Measurements from ENCODE around the gene NELFA.

Gene NELFA

DNA sequence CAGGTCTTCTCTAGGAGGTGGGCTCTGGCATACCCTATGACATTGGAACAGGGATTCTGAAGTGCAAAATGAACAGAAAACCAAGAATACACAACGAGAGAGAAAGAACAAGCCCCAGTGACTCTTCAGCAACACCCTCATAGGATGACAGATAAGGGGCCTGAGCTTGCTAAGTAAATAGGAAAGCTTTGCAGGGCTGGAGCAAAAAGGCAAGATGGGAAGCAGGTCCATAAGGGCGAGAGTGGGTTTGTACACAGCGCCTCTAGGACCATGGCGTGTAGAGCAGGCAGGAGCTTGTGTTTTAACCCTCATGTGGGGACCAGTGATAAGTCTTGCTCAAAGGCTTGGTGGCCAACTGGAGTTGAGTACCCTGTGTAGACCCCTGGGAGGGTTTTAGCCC lies 45.8 kb downstream of the NELFA start:
- no peaks in the 10 kb centered on the region for H3K27me3 ChIP-seq (replicated peaks)
- H3K36me3 ChIP-seq (replicated peaks): peaks cover 12% of the 10 kb centered on the region
- no peak overlapping the region for H3K27ac ChIP-seq
- TF ChIP-seq, protein P1, sequence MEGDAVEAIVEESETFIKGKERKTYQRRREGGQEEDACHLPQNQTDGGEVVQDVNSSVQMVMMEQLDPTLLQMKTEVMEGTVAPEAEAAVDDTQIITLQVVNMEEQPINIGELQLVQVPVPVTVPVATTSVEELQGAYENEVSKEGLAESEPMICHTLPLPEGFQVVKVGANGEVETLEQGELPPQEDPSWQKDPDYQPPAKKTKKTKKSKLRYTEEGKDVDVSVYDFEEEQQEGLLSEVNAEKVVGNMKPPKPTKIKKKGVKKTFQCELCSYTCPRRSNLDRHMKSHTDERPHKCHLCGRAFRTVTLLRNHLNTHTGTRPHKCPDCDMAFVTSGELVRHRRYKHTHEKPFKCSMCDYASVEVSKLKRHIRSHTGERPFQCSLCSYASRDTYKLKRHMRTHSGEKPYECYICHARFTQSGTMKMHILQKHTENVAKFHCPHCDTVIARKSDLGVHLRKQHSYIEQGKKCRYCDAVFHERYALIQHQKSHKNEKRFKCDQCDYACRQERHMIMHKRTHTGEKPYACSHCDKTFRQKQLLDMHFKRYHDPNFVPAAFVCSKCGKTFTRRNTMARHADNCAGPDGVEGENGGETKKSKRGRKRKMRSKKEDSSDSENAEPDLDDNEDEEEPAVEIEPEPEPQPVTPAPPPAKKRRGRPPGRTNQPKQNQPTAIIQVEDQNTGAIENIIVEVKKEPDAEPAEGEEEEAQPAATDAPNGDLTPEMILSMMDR (IDR thresholded peaks at IDR 0.05; ENCODE audit: low read depth, low read length, missing control alignments): no peak
- DNase-seq: no peak
- in situ Hi-C loops (cut with HindIII; ENCODE audit: low pct_ligation_motif_present, low sequenced_read_pairs): no loop called here
- no peak overlapping the region for H3K4me3 ChIP-seq (ENCODE audit: low read depth, low read length)

DNA sequence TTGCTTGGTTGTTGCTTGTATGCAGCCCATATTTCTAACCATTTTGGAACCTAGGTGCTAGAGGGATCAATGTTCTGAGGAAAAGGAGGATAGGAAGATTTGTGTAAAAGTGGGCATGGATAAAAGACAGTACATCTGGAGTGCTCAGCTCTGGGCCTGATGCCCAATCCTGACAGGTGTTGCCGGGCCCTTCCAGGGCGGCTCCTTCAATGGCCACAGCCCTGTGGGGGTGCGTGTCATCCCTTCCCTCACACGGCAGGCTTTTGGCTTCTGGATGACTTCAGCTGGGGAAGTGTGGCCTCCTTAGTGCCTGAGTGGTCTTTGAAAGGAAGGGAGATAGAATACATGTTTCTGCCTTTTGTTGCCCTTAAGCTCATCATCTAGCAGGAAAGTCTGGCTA lies 47.2 kb downstream of the NELFA start:
- DNase-seq: no peak
- Histone ChIP-seq H3K27ac (no peak overlapping the region), H3K36me3 (replicated peaks) (peaks cover 14% of the 10 kb centered on the region), H3K27me3 (replicated peaks) (no peaks in the 10 kb centered on the region), H3K4me3 (ENCODE audit: low read depth, low read length) (no peak overlapping the region)
- in situ Hi-C loops (cut with HindIII; ENCODE audit: low pct_ligation_motif_present, low sequenced_read_pairs): no loop called here
- TF ChIP-seq, protein P1 (IDR thresholded peaks at IDR 0.05; ENCODE audit: low read depth, low read length, missing control alignments): no peak

DNA sequence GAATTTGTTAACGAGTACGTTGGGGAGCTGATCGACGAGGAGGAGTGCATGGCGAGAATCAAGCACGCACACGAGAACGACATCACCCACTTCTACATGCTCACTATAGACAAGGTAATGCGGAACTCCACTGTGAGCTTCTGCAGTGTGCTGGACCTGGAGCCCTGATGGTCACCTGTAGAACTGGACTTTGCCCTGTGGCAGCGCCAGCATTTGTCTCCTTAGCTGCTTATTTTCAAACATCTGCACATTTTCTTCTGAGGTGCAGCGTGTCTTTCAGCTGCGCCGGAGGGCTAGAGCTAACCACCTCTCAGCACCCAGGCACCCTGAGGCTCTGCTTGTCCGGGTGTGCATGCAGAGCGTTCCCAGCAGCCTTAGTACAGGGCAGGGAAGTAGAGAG lies 47.7 kb downstream of the NELFA start:
- peaks cover 14% of the 10 kb centered on the region for H3K36me3 ChIP-seq (replicated peaks)
- no peak for DNase-seq
- no peaks in the 10 kb centered on the region for H3K27me3 ChIP-seq (replicated peaks)
- H3K4me3 ChIP-seq (ENCODE audit: low read depth, low read length): no peak overlapping the region
- TF ChIP-seq, protein P1 (IDR thresholded peaks at IDR 0.05; ENCODE audit: low read depth, low read length, missing control alignments): no peak
- in situ Hi-C loops (cut with HindIII; ENCODE audit: low pct_ligation_motif_present, low sequenced_read_pairs): no loop called here
- no peak overlapping the region for H3K27ac ChIP-seq

DNA sequence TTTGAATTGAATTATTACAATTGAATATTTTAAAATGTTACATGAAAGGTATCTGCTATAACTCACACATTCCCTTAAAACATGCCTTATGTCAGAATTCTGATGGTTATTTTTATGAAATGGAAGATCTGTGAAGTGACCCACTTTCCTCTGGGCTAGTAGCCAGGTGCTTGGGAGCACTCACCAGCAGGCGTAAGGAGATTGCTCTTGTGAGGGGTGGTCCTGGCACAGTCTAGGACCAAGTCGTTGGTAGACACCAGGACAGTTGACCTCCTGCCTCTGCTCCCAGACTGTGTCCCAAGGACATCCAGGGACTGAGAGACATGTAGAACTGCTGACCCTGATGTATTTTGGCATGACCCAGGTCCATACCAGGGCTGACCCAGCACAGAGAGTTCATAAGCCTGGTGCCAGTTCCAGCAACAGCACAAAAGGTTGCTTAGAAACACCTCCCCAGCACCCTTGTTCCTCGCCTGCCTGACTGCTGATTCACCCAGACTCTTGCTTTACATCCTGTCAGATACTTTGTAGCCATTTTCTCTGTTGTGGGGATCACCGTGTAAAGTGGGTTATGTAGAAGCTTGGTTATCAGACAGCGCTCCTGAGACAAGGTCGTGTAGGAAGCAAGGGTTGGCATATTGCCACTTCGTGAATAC lies 48.5 kb downstream of the NELFA start:
- Histone ChIP-seq H3K27ac (no peak overlapping the region), H3K36me3 (replicated peaks) (peaks cover 14% of the 10 kb centered on the region), H3K27me3 (replicated peaks) (no peaks in the 10 kb centered on the region), H3K4me3 (ENCODE audit: low read depth, low read length) (no peak overlapping the region)
- TF ChIP-seq, protein P1 (IDR thresholded peaks at IDR 0.05; ENCODE audit: low read depth, low read length, missing control alignments): no peak
- in situ Hi-C loops (cut with HindIII; ENCODE audit: low pct_ligation_motif_present, low sequenced_read_pairs): no loop called here
- peak; percentile 32 for DNase-seq

DNA sequence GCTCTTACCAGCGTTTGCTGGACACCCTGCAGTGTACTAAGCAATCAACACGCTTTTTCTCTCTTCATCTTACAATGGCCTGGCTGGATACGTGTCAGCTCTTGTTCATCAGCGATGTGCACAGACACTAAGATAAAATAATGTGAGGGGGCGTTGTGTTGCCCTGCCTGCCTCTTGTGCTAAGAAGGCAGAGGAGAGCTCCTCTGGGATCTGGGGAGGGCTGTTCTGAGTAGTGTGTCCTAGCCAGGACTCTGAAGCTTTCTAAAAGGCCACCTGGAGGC lies 49.7 kb downstream of the NELFA start:
- H3K36me3 ChIP-seq (replicated peaks): peaks cover 14% of the 10 kb centered on the region
- in situ Hi-C loops (cut with HindIII; ENCODE audit: low pct_ligation_motif_present, low sequenced_read_pairs): no loop called here
- H3K27ac ChIP-seq: no peak overlapping the region
- DNase-seq: no peak
- no peaks in the 10 kb centered on the region for H3K27me3 ChIP-seq (replicated peaks)
- TF ChIP-seq, protein P1 (IDR thresholded peaks at IDR 0.05; ENCODE audit: low read depth, low read length, missing control alignments): no peak
- no peak overlapping the region for H3K4me3 ChIP-seq (ENCODE audit: low read depth, low read length)

Data from brain microvascular endothelial cell (primary cell).